ENCODE measurements around the gene MICAL3.
A peak's percentile ranks its signal among the peaks of the same experiment; 100 is the strongest.

Gene MICAL3

DNA sequence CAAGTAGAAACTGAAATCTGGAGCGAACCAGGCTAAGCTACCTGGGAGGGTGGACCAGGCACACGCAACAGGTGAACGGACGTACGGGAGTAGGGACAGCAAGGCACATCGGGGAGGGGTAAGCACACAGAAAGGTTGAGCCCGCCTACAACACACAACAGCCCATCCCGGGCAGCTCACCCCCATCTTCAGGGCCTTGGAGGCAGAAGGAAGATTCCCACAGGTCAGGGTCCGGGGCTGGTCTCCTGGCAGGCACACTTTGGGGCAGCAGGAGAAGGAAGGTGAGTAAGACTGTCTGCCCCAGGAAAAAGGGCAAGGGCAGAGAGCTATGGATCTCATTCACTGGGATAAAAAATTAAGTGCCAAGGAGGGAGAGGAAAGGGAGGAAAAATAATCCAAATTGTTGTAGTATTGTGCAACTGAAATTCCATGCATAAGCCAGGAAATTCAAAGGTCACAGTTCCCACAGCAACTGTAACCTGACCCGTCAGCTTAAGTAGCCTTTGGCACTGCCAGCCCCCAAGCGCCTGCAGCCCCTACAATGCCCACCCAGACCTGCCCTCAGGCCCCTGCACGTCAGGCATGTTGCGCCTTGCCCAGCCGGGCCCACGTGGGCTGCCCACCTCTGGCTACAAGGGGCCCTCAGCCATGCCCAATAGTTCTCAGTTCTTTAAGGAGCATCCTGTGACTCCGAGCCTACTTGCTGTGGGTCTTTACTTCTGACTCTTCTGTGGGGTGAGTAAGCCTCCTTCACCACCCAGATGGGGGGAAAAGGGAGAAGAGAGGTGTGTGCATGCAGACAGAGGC, 51.8 kb downstream of the MICAL3 start:
- peak; percentile 72 for DNase-seq (ENCODE audit: low read depth)

DNA sequence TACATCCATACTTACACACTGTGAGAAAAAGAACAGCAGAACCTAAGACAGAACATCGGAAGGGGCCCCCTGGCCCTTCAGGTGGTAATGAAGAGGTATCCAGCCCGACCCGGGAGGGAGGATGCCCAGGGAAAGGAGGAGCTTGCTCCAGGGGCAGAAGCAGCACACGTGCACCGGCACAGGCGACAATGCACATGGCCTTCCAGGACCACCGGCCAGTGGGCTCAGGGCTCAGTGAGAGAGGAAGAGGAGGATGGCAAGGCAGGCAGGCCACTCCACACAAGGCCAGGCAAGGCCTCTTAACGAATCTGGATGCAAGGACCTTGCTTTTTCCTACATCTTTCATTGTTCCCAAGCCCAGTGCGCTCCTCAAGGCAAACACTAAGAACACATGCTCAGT, 52.6 kb downstream of the MICAL3 start:
- DNase-seq (ENCODE audit: low read depth): no peak

DNA sequence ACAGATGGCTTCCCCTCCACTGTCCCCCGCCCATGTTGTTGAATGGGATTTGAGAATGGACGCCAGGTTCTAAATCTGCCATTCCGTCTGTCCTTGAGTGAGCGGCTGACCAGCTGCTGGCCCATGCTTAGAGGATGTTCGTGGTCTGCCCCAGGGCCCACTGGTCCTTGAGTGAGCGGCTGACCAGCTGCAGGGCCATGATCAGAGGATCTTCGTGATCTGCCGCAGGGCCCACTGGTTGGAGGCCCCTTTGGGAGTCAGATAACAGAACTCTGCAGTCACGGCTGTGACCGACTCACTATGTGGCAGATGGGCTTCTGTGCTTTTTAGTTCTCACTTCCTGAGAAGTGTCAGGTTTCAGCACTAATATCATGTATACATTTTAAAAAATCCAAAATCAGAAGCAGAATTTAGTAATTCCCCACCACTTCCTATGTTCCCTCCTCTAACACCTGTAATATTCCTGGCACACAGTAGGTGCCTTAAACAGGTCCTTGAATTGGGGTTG, 54.1 kb downstream of the MICAL3 start:
- DNase-seq (ENCODE audit: low read depth): no peak

DNA sequence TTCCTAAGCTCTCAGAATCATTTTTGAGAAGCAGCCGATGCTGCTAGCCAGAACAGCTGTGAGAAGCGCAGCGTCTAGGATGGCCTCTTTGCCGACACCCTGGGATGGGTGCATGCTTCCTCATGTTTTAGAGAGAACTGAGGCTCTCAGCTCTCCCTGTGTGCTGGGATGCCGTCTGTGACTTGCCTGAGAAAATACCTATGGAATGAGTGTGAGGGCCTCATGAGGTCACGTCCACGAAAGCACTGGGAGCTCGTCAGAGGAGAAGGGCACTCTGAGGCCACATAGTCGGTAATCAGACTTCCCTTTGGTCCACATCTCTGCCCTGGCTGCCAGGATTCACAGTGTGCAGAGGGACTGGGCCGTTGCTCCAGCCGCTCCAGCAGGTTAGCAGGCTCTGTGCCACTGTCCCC, 54.7 kb downstream of the MICAL3 start:
- peak; percentile 29 for DNase-seq (ENCODE audit: low read depth)

DNA sequence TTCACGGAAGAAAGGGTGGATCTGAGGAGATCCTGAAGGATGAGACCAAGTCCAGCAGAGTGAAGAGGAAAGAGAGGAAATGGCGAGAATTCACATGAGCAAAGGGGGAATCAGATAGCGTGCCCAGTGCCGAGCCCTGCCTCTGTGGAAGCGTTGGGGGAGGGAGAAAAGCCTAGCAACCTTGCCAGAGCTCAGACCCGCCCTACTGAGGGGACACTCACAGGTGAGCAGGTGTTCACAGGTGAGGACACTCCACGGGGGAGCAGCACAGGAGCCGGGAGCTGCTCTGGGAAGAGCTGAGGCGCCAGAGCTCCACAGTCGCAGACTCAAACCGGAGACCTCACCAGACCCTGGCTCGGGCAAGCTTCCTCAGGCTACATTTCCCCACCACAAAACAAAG, 56.2 kb downstream of the MICAL3 start:
- no peak for DNase-seq (ENCODE audit: low read depth)

DNA sequence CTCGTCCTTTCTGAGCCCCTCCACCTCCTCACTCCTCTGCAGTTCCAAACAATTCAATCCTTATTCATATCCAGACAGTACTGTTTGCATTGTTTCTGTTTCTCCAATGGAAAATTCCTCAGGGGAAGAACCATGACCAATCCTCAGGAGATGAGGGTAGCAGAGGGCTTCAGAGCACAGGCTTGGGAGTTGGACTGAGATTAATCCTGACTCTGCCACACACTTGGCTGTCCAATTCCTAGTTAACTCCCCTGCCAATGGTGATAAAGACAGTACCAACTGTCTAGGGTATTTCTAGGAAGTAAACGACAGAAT, 58.0 kb downstream of the MICAL3 start:
- DNase-seq (ENCODE audit: low read depth): no peak

DNA sequence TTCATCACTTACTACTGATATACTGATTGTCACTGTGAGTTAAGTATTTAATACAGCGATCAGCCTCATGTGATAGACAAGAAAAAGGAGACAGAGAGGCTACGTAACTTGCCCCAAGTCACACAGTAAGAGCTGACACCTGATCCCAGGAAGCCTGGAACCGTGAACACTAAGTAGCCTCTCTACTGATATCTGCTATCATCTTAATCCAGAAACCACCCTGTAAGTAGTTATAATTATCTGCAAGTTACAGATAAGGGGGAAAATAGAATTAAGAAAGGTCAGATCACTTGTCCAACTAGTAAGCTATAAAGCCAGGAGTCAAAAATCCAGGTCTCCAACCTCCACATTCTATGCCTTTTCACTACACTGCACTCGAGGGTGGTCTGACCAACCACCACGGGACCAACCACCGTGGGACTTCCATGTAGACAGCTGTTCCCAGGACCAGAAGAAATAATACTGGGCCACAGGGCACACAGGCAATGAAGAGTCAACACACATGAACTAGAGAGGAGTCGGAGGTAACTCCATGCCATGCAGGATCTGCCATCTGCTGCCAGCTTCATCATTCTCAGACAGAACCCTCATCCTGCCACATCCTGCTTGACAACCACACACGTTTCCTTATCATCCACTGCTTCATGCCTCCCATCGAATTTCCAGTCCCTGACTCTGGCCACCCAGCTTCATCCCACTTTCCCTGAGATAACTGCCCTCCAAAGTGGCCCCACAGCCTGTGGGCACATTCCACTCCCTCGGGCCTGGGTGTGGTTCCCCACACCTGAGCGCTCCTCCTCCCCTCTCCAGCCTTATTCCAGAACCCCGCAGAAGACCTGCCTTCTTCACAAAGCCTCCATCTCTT, 58.6 kb downstream of the MICAL3 start:
- no peak for DNase-seq (ENCODE audit: low read depth)

DNA sequence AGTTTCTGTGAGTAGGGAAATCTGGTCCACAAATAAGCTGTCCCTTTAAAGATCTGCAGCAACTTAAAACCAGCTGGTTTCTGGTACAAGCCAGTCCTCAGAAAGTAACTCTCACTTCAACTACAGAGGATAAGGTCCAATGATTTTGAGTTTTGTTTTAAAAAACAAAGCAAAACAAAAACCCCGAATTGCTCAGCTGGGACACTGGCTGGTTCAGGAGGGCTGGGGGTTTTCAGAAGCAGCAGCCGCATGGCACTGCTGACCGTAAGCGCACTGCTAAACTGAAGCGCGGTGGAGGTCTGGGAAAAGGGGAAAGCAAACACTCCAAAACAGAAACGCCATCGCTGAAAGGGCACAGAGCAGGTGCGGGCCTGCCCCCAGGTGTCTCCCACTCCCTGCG, 59.7 kb downstream of the MICAL3 start:
- no peak for DNase-seq (ENCODE audit: low read depth)

DNA sequence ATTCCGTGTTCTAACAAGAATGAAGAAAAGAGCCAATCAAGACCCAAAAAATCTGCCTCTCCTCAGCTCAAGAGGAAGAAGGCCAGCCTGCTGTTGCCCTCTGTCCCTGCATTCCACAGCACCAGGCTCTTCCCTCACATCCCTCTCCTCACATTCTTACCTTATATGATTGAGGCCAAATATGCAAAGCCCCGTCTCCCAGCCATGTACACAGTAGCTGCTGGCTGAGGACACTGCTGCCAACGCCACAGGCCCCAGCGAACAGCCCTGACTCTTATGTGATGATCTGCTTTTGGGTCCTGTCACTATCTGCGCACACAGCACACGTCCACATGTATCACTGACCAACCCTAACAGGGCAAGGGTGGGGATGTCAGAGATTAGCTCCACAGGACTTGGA, 60.2 kb downstream of the MICAL3 start:
- DNase-seq (ENCODE audit: low read depth): no peak

DNA sequence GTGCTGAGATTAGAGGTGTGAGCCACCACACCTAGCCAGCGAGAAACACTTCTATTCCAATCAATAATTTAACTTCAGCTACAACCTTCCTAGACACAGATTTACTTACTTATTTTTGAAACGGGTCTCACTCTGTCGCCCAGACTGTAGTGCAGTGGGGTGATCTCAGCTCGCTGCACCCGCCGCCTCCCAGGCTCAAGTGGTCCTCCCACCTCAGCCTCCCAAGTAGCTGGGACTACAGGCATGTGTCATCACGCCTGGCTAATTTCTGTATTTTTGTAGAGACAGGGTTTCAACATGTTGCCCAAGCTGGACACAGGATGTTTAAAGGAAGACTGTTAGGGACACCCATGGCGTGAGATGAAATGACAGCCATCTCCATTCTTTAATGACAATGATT, 61.3 kb downstream of the MICAL3 start:
- no peak for DNase-seq (ENCODE audit: low read depth)

DNA sequence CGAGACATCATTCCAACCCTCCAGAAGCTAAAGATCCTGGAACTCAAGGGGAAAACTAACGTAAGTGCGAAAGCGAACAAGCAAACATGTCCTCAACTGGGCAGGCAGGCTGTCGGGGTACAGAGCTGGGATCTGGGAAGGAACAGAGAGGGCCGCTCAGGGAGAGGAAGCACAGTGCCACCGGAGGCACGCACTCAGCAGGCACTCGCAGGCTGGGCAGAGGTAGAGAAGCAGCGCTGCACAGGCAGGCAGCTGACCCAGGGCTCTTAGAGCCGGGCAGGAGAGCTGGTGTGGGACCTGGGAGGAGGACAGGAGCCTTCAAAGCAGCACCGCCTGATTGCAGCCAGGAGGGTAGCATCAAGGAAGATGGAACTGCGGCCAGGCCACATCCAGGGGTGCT, 62.2 kb downstream of the MICAL3 start:
- no peak for DNase-seq (ENCODE audit: low read depth)

DNA sequence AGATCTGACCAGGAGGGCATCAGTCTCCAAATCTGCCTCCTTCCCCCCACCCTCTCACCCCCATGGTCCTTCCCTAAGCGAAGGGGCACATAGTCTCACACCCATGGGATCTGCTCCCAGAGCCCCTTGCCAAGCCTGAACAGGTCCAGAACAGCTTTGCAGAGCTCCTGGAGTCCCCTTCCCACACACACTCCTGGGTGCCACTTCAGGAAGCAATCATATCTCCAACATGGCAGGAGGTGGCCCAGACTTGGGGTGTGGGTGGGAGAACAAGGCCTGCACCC, 63.0 kb downstream of the MICAL3 start:
- no peak for DNase-seq (ENCODE audit: low read depth)

DNA sequence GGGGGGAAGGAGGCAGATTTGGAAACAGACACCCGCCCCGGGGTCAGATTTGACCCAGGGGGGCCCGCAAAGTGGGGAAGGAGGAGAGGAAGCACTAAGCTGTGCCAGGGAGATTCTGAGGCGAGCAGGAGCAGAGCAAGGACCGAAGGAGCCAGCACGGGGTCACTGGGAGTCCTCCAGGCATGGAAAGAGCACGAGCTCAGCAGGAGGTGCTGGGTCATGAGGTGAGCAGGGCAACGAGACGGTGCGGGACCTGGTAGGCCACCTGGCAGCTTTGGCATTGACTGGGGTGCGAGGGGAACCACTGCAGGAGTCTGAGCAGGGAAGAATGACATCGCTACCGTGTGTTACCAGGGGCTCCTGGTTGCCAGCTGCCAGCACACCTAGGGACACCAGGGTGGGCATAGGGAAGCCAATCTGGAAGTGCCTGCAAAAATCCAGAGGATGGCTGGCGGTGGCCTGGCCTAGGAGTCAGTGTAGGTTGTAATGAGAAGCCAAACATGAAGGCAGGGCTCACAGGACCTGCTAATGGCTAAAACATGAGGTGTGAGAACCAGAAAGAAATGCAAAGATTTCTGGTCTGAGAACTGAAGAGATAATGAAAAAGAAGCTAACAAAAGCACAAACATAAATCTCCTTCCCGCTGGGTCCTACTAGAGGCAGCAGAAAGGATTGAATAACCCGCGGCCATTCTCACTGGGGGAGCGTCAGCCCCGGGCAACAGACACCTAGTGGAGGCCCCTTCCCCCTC, 63.5 kb downstream of the MICAL3 start:
- no peak for DNase-seq (ENCODE audit: low read depth)

DNA sequence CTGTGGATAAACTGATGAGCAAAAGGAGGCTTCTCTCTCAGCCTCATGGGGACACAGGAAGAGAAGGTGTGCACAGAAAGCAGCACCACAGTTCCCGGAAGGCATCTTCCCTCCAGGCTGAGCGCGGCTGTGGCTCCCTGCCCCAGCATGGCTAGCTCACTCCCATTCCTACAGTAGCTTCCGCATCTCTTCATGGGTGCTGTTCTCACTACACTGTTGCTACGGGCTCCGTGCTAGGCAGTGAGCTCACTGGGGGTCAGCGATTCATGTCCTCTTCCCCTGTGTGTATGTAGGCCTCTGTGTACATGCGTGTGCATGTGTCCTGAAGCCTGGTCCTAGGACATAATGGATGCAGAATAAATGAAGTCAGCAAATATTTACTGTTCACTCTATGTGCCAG, 64.3 kb downstream of the MICAL3 start:
- DNase-seq (ENCODE audit: low read depth): no peak

DNA sequence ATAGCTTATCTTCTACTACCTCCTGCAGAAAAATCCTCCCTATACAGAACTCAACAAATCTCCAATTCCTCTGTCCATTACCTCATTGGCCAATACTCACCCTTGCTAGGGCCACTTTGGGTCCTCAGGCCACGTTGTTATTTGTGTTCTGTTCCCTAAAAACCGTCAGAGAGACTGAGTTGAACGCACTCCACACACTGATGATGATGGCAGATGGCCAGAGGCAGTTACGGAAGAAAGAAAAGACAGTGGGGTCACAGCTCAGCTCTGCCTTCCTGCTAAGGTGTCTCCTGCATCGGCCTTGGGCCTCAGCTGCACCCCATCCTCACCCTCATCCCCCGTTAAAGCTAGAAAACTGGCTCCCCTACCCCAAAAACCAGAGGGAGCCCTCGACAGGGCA, 66.2 kb downstream of the MICAL3 start:
- no peak for DNase-seq (ENCODE audit: low read depth)

DNA sequence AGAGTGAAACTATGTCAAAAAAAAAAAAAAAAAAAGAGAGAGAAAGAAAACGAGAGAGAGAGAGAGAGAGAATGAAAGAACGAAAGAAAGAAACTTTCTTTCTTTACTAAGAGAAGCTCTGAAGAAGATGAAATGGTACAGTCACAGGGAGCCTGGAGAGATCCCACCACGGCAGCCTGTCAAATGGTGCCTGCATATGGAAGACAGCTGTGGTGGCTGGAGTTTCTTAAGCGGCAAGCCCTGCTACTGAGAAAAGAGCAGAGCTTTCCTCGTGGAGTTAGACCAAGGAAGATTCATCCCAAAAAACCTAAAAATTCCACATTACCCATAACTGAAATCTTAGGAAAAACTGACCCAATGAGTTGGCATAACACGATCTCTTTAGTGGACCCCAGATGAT, 66.7 kb downstream of the MICAL3 start:
- no peak for DNase-seq (ENCODE audit: low read depth)

DNA sequence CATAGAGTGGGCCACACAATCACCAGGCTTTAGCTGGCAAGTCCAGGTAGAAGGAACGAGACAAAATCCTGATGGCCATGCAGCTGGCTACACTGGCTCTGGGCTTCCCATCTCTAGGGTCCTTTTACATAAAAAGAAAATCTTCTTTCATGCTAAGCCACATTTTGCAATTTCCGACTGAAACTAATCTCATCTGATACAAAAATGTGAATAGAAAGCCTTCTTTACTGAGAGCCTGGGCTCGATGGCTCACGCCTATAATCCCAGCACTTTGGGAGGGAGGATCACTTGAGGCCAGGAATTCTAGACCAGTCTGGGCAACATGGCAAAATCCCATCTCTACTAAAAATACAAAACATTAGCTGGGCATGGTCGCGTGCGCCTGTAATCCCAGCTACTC, 67.2 kb downstream of the MICAL3 start:
- DNase-seq (ENCODE audit: low read depth): no peak

DNA sequence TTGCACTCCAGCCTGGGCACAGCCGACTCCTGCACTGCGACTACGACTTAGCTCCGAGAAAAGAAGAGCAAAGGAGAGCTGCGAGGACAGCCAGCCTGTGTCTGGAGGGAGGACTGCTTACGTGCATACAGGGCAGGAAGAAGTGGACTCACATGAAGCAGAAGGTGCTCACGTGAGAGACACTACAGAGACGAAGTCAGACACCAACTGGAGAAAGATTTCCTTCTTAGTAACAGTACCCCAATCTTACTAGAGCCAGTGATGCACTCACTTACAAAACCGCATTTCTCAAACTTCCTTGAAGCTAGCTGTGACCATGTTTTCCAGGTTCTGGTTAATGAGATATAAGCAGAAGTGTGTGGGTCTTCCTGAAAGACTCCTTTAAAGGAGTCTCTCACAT, 67.7 kb downstream of the MICAL3 start:
- DNase-seq (ENCODE audit: low read depth): no peak

DNA sequence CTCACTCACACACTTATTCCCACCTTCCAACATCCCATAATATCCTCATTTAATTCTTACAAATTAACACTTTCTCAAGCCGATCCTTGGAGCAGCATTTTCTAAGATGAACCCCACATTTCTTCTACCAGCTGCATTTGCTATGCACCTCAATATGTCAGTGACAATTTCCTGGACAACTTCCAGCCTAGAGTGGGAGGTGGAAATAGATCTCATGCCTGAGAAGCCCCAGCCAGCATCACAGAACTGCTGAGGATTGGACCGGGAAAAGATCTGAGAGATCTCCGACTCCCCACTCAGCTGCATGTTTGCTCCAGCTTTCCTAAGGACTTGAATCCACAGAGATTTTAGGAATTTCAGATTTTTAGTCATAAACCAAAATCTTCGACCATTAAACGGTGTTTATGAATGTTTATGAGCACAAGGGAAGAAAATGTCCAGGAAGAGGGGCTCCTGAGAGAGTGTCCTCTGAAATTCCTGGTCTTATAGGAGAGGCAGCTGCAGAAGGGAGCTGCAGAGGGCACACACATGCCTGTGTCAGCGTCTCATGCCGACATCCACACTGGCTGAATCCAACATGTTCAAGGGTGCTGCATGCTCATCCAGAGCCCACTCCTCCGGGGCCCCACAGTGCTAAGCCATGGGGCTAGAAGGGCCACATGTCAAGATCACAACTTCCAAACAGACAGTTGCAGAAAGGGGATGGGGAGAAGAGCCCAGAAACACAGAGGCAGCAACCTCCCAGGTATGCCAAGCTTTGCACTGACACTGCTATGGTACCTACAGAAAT, 68.6 kb downstream of the MICAL3 start:
- no peak for DNase-seq (ENCODE audit: low read depth)

DNA sequence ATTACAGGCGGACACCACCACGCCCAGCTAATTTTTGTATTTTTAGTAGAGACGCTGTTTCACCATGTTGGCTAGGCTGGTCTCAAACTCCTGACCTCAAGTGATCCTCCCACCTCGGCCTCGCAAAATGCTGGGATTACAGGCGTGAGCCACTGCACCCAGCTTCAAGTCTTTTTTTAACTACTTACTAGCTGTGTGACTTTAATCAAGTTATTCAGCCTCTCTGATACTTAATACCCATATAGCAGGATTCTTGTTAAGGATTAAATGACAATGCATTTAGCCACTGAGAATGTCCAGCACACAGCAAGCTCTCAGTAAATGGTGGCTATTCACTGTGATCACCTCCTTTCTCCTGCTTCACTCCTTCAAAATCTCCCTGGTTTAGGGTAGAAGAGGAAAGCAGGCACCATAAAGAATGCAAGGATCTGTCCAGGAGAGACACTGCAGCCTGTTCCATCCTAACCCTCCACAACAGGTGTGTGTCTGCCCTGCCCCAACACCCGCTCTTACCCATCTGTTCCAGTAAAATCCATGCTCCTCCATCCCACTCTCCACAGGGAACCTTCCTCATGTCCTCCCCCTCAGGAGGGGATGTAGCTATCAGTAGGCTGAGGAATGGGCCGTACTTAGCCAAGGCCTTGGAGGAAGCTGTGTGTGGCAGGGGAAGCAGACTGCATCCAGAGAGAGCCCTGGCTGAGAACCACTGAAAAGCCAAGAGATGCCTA, 69.3 kb downstream of the MICAL3 start:
- DNase-seq (ENCODE audit: low read depth): no peak

DNA sequence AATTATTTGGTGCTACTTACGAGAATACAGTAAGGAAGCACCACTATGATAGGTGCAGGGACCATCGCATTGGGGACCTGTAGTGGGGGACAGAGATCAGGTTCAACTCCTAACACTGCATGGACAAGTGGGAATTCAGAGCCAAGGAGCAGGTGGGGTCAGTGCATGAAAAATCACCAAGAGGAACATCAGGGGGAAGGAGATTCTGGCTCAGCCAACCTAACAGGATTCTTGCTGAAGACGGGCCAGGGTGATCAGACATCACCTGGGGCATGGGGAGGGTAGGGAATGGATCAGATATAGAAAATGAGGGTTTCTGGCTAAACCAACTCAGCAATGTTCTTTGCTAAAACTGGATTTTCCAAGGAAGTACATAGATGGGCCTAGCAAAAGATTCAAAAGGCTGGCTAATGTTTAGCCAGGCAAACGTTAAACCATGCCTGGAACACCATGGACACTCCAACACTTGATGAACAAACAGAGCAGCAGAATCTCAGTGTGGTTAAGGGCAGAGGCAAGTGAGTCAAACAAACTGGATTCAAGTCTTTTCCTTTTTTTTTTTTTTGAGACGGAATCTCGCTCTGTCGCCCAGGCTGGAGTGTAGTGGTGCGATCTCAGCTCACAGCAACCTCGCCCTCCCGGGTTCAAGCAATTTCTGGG, 70.0 kb downstream of the MICAL3 start:
- no peak for DNase-seq (ENCODE audit: low read depth)

Data from HS-27A (cell line).